H1 (cell line): ENCODE measurements around the gene CD14. TPM values are rescaled to one million over a fixed set of nuclear protein-coding genes. Genes with fewer than 3 reads are reported as not detected.

ENCODE experiments used
- CTCF ChIA-PET: fragments of 300-600 bp; sonication (Branson Sonifier 250); formaldehyde crosslinking; loops from one replicate; lab custom pipeline; 2021; ENCODE audit not compliant: partially characterized antibody; lab: Charles Lee
- POLR2A ChIA-PET: fragments of 300-600 bp; sonication (Branson Sonifier 250); formaldehyde crosslinking; loops from one replicate; lab custom pipeline; 2021; ENCODE audit warnings: inconsistent platforms; ENCODE audit not compliant: partially characterized antibody; lab: Charles Lee
- DNase-seq, 2 experiments: peaks; one replicate each; pipeline versions ENCODE4 v3.0.0 to v3.0.0-alpha.2; 2010 to 2022; ENCODE audit warnings: low spot score in 2 of 2, low read depth in 1 of 2, mixed read lengths in 1 of 2
- FAIRE-seq: peaks from 2 replicates; lab custom pipeline; 2011; peaks lifted over from hg19 to GRCh38; lab: Jason Lieb, UNC
- H2AFZ ChIP-seq: 2 replicates; pipeline ENCODE4 v1.8.1; 2012; ENCODE audit warnings: low read length, inconsistent platforms
- H2AK5ac ChIP-seq: 2 replicates; pipeline ENCODE4 v1.6.1; 2013; ENCODE audit warnings: low read depth, low read length
- H2BK120ac ChIP-seq: replicated peaks from 2 replicates; pipeline ENCODE3; 2013; ENCODE audit warnings: low read depth, low read length, inconsistent platforms
- H2BK12ac ChIP-seq: 2 replicates; pipeline ENCODE4 v1.6.1; 2013; ENCODE audit warnings: low read depth, low read length
- H2BK15ac ChIP-seq: 2 replicates; pipeline ENCODE4 v1.6.1; 2013; ENCODE audit warnings: low read length
- H2BK20ac ChIP-seq: 2 replicates; pipeline ENCODE4 v1.6.1; 2013; ENCODE audit warnings: low read length
- H2BK5ac ChIP-seq: 2 replicates; pipeline ENCODE4 v1.6.1; 2013; ENCODE audit warnings: low read depth, low read length
- H3K14ac ChIP-seq: 2 replicates; pipeline ENCODE4 v1.6.1; 2013; ENCODE audit warnings: inconsistent platforms; ENCODE audit not compliant: insufficient read length
- H3K18ac ChIP-seq: 2 replicates; pipeline ENCODE4 v1.6.1; 2013; ENCODE audit warnings: low read length; ENCODE audit errors: extremely low read depth
- H3K23ac ChIP-seq: 2 replicates; pipeline ENCODE4 v1.6.1; 2013; ENCODE audit warnings: inconsistent platforms; ENCODE audit not compliant: insufficient read length
- H3K23me2 ChIP-seq: 2 replicates; pipeline ENCODE4 v1.6.1; 2013; ENCODE audit warnings: low read depth, low read length
- H3K27ac ChIP-seq: 2 replicates; pipeline ENCODE4 v1.6.1; 2011; ENCODE audit warnings: low read depth, low read length, inconsistent platforms
- H3K27me3 ChIP-seq, 4 experiments: replicated peaks in 1 of 4; 1 replicate in 1 of 4; 2 replicates in 3 of 4; pipeline versions ENCODE4 v1.6.1 to v1.8.1; 2011 to 2013; ENCODE audit warnings: low read length in 3 of 4, mild to moderate bottlenecking in 3 of 4, inconsistent platforms in 2 of 4, mixed read lengths in 2 of 4, moderate library complexity in 1 of 4; ENCODE audit not compliant: control insufficient read depth in 3 of 4, insufficient read depth in 3 of 4; ENCODE audit errors: extremely low read depth in 1 of 4
- H3K36me3 ChIP-seq, 4 experiments: 2 replicates each; pipeline versions ENCODE4 v1.6.1 to v1.8.1; 2011 to 2013; ENCODE audit warnings: mild to moderate bottlenecking in 4 of 4, low read length in 3 of 4, moderate library complexity in 2 of 4, control low read depth in 1 of 4, inconsistent platforms in 1 of 4; ENCODE audit not compliant: insufficient read depth in 4 of 4, control insufficient read depth in 2 of 4
- H3K4ac ChIP-seq: replicated peaks from 2 replicates; pipeline ENCODE3; 2013; ENCODE audit warnings: low read length, low read depth, mixed read lengths, inconsistent platforms; ENCODE audit not compliant: insufficient read length
- H3K4me1 ChIP-seq, 4 experiments: replicated peaks in 1 of 4; 1 replicate in 1 of 4; 2 replicates in 3 of 4; pipeline versions ENCODE4 v1.6.1 to v1.8.1; 2011 to 2013; ENCODE audit warnings: low read length in 3 of 4, inconsistent platforms in 2 of 4, mixed read lengths in 1 of 4; ENCODE audit not compliant: insufficient read depth in 4 of 4, control insufficient read depth in 3 of 4
- H3K4me2 ChIP-seq, 2 experiments: 2 replicates each; pipeline versions ENCODE4 v1.6.1 to v1.8.1; 2011 to 2013; ENCODE audit warnings: low read depth in 2 of 2, low read length in 2 of 2, control low read depth in 1 of 2, inconsistent platforms in 1 of 2, mild to moderate bottlenecking in 1 of 2; ENCODE audit not compliant: insufficient read depth in 1 of 2
- H3K4me3 ChIP-seq, 4 experiments: fragments of 200-600, 300-600 bp in 1 of 4; sonication (generic), shearing (Covaris generic), sonication (Bioruptor Twin) in 1 of 4; 2 replicates each; pipeline versions ENCODE4 v1.5.1 to v1.8.1; 2011 to 2016; ENCODE audit warnings: low read length in 4 of 4, low read depth in 3 of 4, control low read depth in 2 of 4, inconsistent platforms in 2 of 4, mild to moderate bottlenecking in 2 of 4, mixed read lengths in 1 of 4, moderate library complexity in 1 of 4; ENCODE audit not compliant: insufficient read depth in 2 of 4; ENCODE audit errors: extremely low read depth in 1 of 4
- H3K56ac ChIP-seq: replicated peaks from 2 replicates; pipeline ENCODE3; 2013; ENCODE audit warnings: low read depth, mild to moderate bottlenecking, mixed read lengths, low read length, inconsistent platforms; ENCODE audit not compliant: insufficient read length
- H3K79me1 ChIP-seq: 2 replicates; pipeline ENCODE4 v1.6.1; 2013; ENCODE audit warnings: low read depth, low read length, control low read depth
- H3K79me2 ChIP-seq, 2 experiments: 2 replicates each; pipeline versions ENCODE4 v1.6.1 to v1.8.1; 2012 to 2013; ENCODE audit warnings: low read length in 2 of 2, mild to moderate bottlenecking in 2 of 2, inconsistent platforms in 1 of 2; ENCODE audit not compliant: insufficient read depth in 2 of 2, control insufficient read depth in 1 of 2
- H3K9ac ChIP-seq, 4 experiments: replicated peaks in 1 of 4; 1 replicate in 1 of 4; 2 replicates in 3 of 4; pipeline versions ENCODE4 v1.6.1 to v1.8.1; 2011 to 2013; ENCODE audit warnings: low read depth in 3 of 4, low read length in 3 of 4, control low read depth in 2 of 4, mild to moderate bottlenecking in 2 of 4, moderate library complexity in 2 of 4, inconsistent platforms in 1 of 4; ENCODE audit errors: extremely low read depth in 1 of 4
- H3K9me3 ChIP-seq, 2 experiments: 2 replicates each; pipeline versions ENCODE4 v1.6.1 to v1.8.1; 2012 to 2013; ENCODE audit warnings: mild to moderate bottlenecking in 2 of 2, moderate library complexity in 2 of 2, control low read depth in 1 of 2, inconsistent platforms in 1 of 2, low read depth in 1 of 2, low read length in 1 of 2, mixed read lengths in 1 of 2; ENCODE audit not compliant: insufficient read depth in 2 of 2
- H4K20me1 ChIP-seq, 2 experiments: replicated peaks in 1 of 2; 2 replicates each; pipeline versions ENCODE3 to v1.8.1; 2011 to 2013; ENCODE audit warnings: inconsistent platforms in 2 of 2, low read length in 2 of 2, mild to moderate bottlenecking in 1 of 2; ENCODE audit not compliant: insufficient read depth in 2 of 2, control insufficient read depth in 1 of 2
- H4K5ac ChIP-seq: 2 replicates; pipeline ENCODE4 v1.6.1; 2013; ENCODE audit warnings: low read length, low read depth, mixed read lengths, inconsistent platforms; ENCODE audit not compliant: insufficient read length
- H4K8ac ChIP-seq: 2 replicates; pipeline ENCODE4 v1.8.0; 2013; ENCODE audit warnings: mild to moderate bottlenecking, moderate library complexity, low read length, inconsistent platforms; ENCODE audit not compliant: insufficient read depth; ENCODE audit errors: extremely low read depth
- H4K91ac ChIP-seq: replicated peaks from 2 replicates; pipeline ENCODE3; 2013; ENCODE audit warnings: low read length, mixed read lengths, inconsistent platforms; ENCODE audit not compliant: insufficient read length
- ASH2L ChIP-seq: fragments of 200-600, 300-600 bp; sonication (generic); IDR thresholded peaks from one replicate; pipeline ENCODE4 v1.7.1; 2017; ENCODE audit warnings: low read length
- CHD1 ChIP-seq: IDR thresholded peaks from 2 replicates; pipeline ENCODE4 v1.6.1; 2012; ENCODE audit warnings: low read depth, low read length, improper control_type of control experiment
- GABPA ChIP-seq: IDR thresholded peaks from 2 replicates; pipeline ENCODE4 v1.6.1; 2011; ENCODE audit warnings: mild to moderate bottlenecking, low read length, moderate library complexity, borderline replicate concordance; ENCODE audit not compliant: insufficient read depth
- RFX5 ChIP-seq: IDR thresholded peaks from 2 replicates; pipeline ENCODE4 v1.6.1; 2011; ENCODE audit warnings: low read depth, low read length, improper control_type of control experiment, borderline replicate concordance
- SIRT6 ChIP-seq: IDR thresholded peaks from one replicate; pipeline ENCODE4 v1.7.1; 2012; ENCODE audit warnings: low read length, inconsistent platforms
- TCF12 ChIP-seq: IDR thresholded peaks from 2 replicates; pipeline ENCODE4 v1.6.1; 2011; ENCODE audit warnings: low read depth, mild to moderate bottlenecking, low read length
- WGBS, 2 experiments: shearing (Covaris generic) in 1 of 2; methylation state at CpG; one replicate each; pipeline versions ENCODE4 v1.1.6 to v1.1.7; 2013 to 2015; ENCODE audit warnings: low lambda C conversion rate in 2 of 2, mixed read lengths in 2 of 2, inconsistent platforms in 1 of 2, low coverage in 1 of 2, missing lambda C conversion rate in 1 of 2; ENCODE audit not compliant: insufficient replicate concordance in 2 of 2, insufficient coverage in 1 of 2, insufficient read length in 1 of 2; ENCODE audit errors: extremely low coverage in 1 of 2, missing lambda C conversion rate in 1 of 2; 5-methylcytosine and 5-hydroxymethylcytosine counted together
- polyA plus RNA-seq, 7 experiments: library from polyadenylated mRNA; depleted of rRNA in 3 of 7; stranded (reverse) in 5 of 7; unstranded in 2 of 7; fragments of >200 nt in 5 of 7; fragments of 200-250 nt in 2 of 7; gene quantifications; 1 replicate in 5 of 7; 2 replicates in 1 of 7; 4 replicates in 1 of 7; pipeline versions ENCODE4 v1.2.1 to v1.2.3, GENCODE V29; 2011 to 2013; ENCODE audit warnings: missing spikeins in 2 of 7, mixed read lengths in 2 of 7
- total RNA-seq: library from RNA; stranded (reverse); fragmentation: NEBNext Ultra II Directional; extraction: Animal tissue kit (Norgen Biotek cat#: 25700); gene quantifications from 2 replicates; pipeline ENCODE4 v1.2.1, GENCODE V29; 2021

The CD14 gene
- total and polyA plus RNA-seq, 2 of the 8 experiments (the other 6 are each of a cell fraction or from before 2014, with no cell fraction given) = 0.15 TPM; not detected in 1

- Histone ChIP-seq H3K27ac (no peak overlapping the region), H3K23ac (no peak overlapping the region), H3K56ac (no peak overlapping the region), H3K79me2 (no peaks in the 10 kb centered on the region), H3K79me1 (no peaks in the 10 kb centered on the region), H3K4ac (no peak overlapping the region), H4K20me1 (no peaks in the 10 kb centered on the region), H3K23me2 (no peaks in the 10 kb centered on the region), H2BK20ac (no peak overlapping the region), H4K5ac (no peak overlapping the region), H3K9me3 (peaks cover 14 to 20% of the 10 kb centered on the region in 2 experiments; a peak in 3 of 4 replicates), H2BK12ac (no peak overlapping the region), H3K14ac (no peak overlapping the region), H3K27me3 (no peaks in the 10 kb centered on the region), H3K4me1 (peaks cover 0 to 2% (median 0%) of the 10 kb centered on the region in 4 experiments; a peak in 1 of 7 replicates), H3K4me2 (no peak overlapping the region), H2BK5ac (no peak overlapping the region), H2BK120ac (no peak overlapping the region), H4K91ac (no peak overlapping the region), H4K8ac (no peak overlapping the region), H3K18ac (no peak overlapping the region), H2AK5ac (no peak overlapping the region), H3K36me3 (no peaks in the 10 kb centered on the region), H3K9ac (no peak overlapping the region), H2BK15ac (no peak overlapping the region), H2AFZ (no peak overlapping the region), H3K4me3 (no peak overlapping the region)
- no peak for FAIRE-seq
- 100% methylated on average over 1 of the region's 2 CpGs; no CpG with 5 or more reads in 1 of the 2 experiments for WGBS, 2 experiments
- TF ChIP-seq SIRT6 (no peak), TCF12 (no peak), RFX5 (no peak), CHD1 (no peak), GABPA (no peak), ASH2L (no peak)
- no peak for DNase-seq
- ChIA-PET CTCF (interaction anchor here (1.0 kb wide), 1 partner anchor 261 kb away, joined by 3 read pairs; no protein-coding TSS in a partner anchor), POLR2A (interaction anchor here (1.1 kb wide), 1 partner anchor 11 kb away, joined by 3 read pairs; no protein-coding TSS in a partner anchor)
Measured at GRCh38 chr5:140633501-140633900, 526 bp upstream of the CD14 start.
